DND-41 (cell line): Measurements from ENCODE around the gene CEACAM16.

Experiments
- ATAC-seq: fragments of 200-7000 bp; cut with Tn5 transposase; 3 replicates; pipeline ENCODE4 v1.9.1; 2021; ENCODE audit warnings: low read depth; ENCODE audit not compliant: insufficient read depth
- DNase-seq: peaks from one replicate; pipeline ENCODE4 v3.0.0-alpha.2; 2020
- H2AFZ ChIP-seq: 2 replicates; pipeline ENCODE4 v1.6.0; 2012; ENCODE audit warnings: low read depth, low read length
- H3K27ac ChIP-seq: 2 replicates; pipeline ENCODE4 v1.5.1; 2012; ENCODE audit warnings: low read length, inconsistent platforms
- H3K27me3 ChIP-seq: fragments of 200-600 bp; sonication (generic); 2 replicates; pipeline ENCODE4 v1.6.0; 2012; ENCODE audit warnings: low read length, mild to moderate bottlenecking, inconsistent platforms; ENCODE audit not compliant: insufficient read depth, poor library complexity
- H3K36me3 ChIP-seq: 2 replicates; pipeline ENCODE4 v1.5.1; 2012; ENCODE audit warnings: low read length, inconsistent platforms; ENCODE audit not compliant: insufficient read depth
- H3K4me1 ChIP-seq: 2 replicates; pipeline ENCODE4 v1.5.1; 2012; ENCODE audit warnings: mild to moderate bottlenecking, low read length; ENCODE audit not compliant: insufficient read depth
- H3K4me2 ChIP-seq: 2 replicates; pipeline ENCODE4 v1.6.0; 2012; ENCODE audit warnings: mild to moderate bottlenecking, moderate library complexity, low read length, inconsistent platforms; ENCODE audit not compliant: insufficient read depth
- H3K4me3 ChIP-seq, 2 experiments: fragments of 200-600 bp in 1 of 2; shearing (Covaris generic) in 1 of 2; 2 replicates each; pipeline ENCODE4 v1.5.1; 2012 to 2016; ENCODE audit warnings: inconsistent platforms in 2 of 2, low read length in 2 of 2, mild to moderate bottlenecking in 2 of 2, low read depth in 1 of 2, moderate library complexity in 1 of 2
- H3K79me2 ChIP-seq: 2 replicates; pipeline ENCODE4 v1.6.0; 2012; ENCODE audit warnings: low read length, inconsistent platforms; ENCODE audit not compliant: insufficient read depth
- H3K9ac ChIP-seq: 2 replicates; pipeline ENCODE4 v1.6.0; 2012; ENCODE audit warnings: low read depth, mild to moderate bottlenecking, inconsistent platforms, low read length, moderate library complexity
- H3K9me3 ChIP-seq: 2 replicates; pipeline ENCODE4 v1.5.1; 2012; ENCODE audit warnings: low read length, moderate library complexity, mild to moderate bottlenecking, inconsistent platforms; ENCODE audit not compliant: insufficient read depth, severe bottlenecking
- H4K20me1 ChIP-seq: 2 replicates; pipeline ENCODE4 v1.6.0; 2012; ENCODE audit warnings: low read length; ENCODE audit not compliant: insufficient read depth
- EZH2 ChIP-seq: IDR thresholded peaks from 3 replicates; pipeline ENCODE4 v1.6.1; 2012; ENCODE audit warnings: borderline replicate concordance, low read depth, mild to moderate bottlenecking, moderate library complexity, low read length, inconsistent platforms; ENCODE audit not compliant: severe bottlenecking
- TF ChIP-seq, protein P1 (sequence below): IDR thresholded peaks from 2 replicates; pipeline ENCODE4 v1.5.1; 2012; ENCODE audit warnings: borderline replicate concordance, low read length, moderate library complexity, mild to moderate bottlenecking; ENCODE audit not compliant: poor library complexity, severe bottlenecking; ENCODE audit errors: extremely low read depth

CEACAM16 gene

GRCh38 chr19:44653977-44654774 lies 44.8 kb upstream of the CEACAM16 start:
- no peak overlapping the region for H3K9ac ChIP-seq

DNA sequence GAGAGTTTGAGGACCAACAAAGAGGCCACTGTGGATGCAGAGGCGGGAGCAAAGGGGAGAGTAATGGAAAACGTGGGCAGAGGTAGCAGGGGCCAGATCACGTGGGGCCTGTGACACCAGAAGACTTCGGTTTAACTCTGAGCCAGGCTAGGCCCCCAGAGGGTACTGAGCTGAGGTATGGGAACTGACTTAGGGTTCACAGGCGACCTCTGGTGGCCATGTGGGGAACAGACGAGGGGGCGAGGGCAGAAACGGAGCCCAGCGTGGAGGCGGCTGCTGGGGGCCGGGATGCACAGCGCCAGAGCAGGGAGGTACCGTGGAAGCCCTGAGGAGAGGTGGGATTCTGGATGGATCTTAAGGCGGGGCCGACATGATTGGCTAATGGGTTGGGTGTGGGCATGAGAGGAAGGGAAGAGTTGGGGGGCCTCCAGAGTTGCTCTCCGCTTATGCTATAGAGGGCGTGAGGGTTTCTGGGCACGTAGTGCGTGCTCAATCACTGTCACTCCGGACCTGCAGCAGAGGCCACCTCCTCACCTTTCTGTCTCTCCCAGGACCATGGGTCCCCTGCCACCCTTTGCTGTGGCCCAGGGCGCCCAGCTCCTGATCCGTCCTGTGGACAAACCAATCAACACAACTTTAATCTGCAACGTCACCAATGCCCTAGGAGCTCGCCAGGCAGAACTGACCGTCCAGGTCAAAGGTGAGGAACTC lies 41.6 kb upstream of the CEACAM16 start:
- no peaks in the 10 kb centered on the region for H3K79me2 ChIP-seq
- H3K27me3 ChIP-seq, result no peaks in the 10 kb centered on the region
- no peaks in the 10 kb centered on the region for H3K36me3 ChIP-seq
- H3K4me1 ChIP-seq, result no peaks in the 10 kb centered on the region
- no peak overlapping the region for H3K9ac ChIP-seq
- no peak overlapping the region for H3K27ac ChIP-seq
- no peak overlapping the region for H3K4me2 ChIP-seq
- no peaks in the 10 kb centered on the region for H4K20me1 ChIP-seq
- DNase-seq (peak; percentile 69), ATAC-seq (peak; percentile 85)
- no peak overlapping the region for H3K4me3 ChIP-seq
- no peak overlapping the region for H2AFZ ChIP-seq
- H3K9me3 ChIP-seq, result no peaks in the 10 kb centered on the region
- TF ChIP-seq, protein P1, sequence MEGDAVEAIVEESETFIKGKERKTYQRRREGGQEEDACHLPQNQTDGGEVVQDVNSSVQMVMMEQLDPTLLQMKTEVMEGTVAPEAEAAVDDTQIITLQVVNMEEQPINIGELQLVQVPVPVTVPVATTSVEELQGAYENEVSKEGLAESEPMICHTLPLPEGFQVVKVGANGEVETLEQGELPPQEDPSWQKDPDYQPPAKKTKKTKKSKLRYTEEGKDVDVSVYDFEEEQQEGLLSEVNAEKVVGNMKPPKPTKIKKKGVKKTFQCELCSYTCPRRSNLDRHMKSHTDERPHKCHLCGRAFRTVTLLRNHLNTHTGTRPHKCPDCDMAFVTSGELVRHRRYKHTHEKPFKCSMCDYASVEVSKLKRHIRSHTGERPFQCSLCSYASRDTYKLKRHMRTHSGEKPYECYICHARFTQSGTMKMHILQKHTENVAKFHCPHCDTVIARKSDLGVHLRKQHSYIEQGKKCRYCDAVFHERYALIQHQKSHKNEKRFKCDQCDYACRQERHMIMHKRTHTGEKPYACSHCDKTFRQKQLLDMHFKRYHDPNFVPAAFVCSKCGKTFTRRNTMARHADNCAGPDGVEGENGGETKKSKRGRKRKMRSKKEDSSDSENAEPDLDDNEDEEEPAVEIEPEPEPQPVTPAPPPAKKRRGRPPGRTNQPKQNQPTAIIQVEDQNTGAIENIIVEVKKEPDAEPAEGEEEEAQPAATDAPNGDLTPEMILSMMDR, result peak; percentile 91
- TF ChIP-seq EZH2, result no peak

More at GRCh38 chr19:44653977-44654774, 44.8 kb upstream of the CEACAM16 start:
- DNase-seq (peak; percentile 65), ATAC-seq (peak; percentile 77)
- Histone ChIP-seq H3K27ac (no peak overlapping the region), H3K36me3 (no peaks in the 10 kb centered on the region), H4K20me1 (no peaks in the 10 kb centered on the region), H3K9me3 (no peaks in the 10 kb centered on the region), H2AFZ (no peak overlapping the region), H3K27me3 (no peaks in the 10 kb centered on the region), H3K4me2 (no peak overlapping the region), H3K4me1 (no peaks in the 10 kb centered on the region), H3K79me2 (no peaks in the 10 kb centered on the region), H3K4me3 (no peak overlapping the region)
- TF ChIP-seq EZH2, result no peak
- TF ChIP-seq, protein P1, result peak; percentile 74

GRCh38 chr19:44658069-44658733 lies 40.8 kb upstream of the CEACAM16 start:
- H4K20me1 ChIP-seq, result no peaks in the 10 kb centered on the region
- ATAC-seq (no peak), DNase-seq (no peak)
- no peak for TF ChIP-seq EZH2
- TF ChIP-seq, protein P1, result no peak
- no peak overlapping the region for H3K27ac ChIP-seq
- no peaks in the 10 kb centered on the region for H3K9me3 ChIP-seq
- H3K4me3 ChIP-seq, result no peak overlapping the region
- H2AFZ ChIP-seq, result no peak overlapping the region
- H3K36me3 ChIP-seq, result no peaks in the 10 kb centered on the region
- no peaks in the 10 kb centered on the region for H3K27me3 ChIP-seq
- no peaks in the 10 kb centered on the region for H3K4me1 ChIP-seq
- H3K4me2 ChIP-seq, result no peak overlapping the region
- H3K9ac ChIP-seq, result no peak overlapping the region
- no peaks in the 10 kb centered on the region for H3K79me2 ChIP-seq
